Measurements from ENCODE around the gene HDAC10.

The HDAC10 gene

DNA sequence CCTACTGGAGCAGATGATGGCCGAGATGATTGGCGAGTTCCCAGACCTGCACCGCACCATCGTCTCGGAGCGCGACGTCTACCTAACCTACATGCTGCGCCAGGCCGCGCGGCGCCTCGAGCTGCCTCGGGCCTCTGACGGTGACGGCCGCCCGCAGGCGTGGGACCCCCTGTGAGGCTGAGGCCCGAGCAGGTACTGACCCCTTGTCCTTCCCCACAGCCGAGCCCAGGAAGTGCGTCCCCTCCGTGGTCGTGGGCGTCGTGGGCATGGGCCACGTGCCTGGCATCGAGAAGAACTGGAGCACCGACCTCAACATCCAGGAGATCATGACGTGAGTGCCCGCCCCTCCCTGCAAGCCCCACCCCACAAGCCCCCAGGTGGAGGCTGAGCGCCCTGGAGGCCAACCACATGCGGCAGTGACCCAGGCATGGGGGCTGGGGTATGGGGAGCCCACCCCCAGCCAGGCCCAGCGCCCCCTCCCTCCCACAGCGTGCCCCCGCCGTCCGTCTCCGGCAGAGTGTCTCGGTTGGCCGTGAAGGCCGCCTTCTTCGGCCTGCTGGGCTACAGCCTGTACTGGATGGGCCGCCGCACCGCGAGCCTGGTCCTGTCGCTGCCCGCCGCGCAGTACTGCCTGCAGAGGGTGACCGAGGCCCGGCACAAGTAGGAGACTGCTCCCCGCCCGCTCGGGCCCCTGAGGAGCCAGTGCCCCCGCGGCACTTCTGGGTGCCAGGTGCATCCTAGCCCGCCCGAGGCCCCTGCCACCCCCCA lies 53.0 kb downstream of the HDAC10 start:
- DNase-seq, result no peak

DNA sequence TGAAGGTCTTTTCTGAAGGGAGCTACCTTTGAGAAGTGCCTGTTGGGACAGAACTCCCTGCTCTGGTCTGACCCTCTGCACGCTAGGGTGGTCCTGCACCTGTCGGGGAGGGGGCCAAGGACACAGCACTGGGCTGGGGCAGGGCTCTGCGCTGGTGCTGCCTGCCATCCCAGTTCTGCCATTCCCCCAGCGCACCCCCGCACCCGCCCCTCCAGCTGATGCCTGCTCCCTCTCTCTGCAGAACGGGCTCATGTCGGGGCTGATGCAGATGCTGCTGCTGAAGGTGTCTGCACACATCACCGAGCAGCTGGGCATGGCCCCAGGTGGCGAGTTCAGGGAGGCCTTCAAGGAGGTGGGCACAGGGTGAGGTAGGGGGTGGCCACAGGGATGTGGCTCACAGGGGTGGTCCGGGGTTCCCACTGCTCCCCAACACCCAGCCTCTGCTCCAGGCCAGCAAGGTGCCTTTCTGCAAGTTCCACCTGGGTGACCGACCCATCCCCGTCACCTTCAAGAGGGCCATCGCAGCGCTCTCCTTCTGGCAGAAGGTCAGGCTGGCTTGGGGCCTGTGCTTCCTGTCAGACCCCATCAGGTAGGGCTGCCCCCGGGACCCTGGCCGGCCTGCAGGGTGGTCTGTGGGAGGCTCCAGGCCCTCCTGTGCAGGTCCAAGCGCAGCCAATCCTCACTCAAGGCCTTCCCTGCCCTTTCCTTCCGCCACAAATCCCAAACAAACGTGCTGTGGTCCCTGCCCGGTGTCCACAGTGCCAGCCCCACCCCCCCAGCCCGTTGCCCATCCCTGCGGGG lies 53.9 kb downstream of the HDAC10 start:
- no peak for DNase-seq

DNA sequence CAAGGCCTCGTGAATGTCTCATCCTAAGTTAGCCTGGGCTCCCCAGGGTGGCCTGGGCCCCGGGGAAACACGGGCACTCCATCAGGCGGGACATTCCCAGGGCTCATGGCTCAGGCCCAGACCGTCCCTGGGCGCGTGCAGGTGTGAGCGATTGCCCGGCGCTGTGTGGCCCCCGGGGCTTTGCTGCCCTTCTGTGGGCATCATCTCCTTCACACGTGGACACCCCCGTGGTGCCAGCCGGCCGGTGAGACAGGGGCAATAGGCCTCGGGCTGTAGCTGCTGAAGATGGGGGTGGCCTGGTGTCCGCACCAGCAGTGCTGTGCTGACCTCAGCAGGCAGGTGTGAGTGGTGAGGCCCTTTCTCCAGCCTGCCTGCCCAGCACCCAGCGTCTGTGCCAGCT lies 54.8 kb downstream of the HDAC10 start:
- no peak for DNase-seq

All from activated T-cell treated with anti-CD3 and anti-CD28 coated beads for 4 hours (primary cell).